Measurements from ENCODE around the gene ASTN2.

The ASTN2 gene

GRCh38 chr9:117014061-117014460, 400.8 kb downstream of the ASTN2 start:
- DNase-seq (ENCODE audit: low spot score), result no peak

DNA sequence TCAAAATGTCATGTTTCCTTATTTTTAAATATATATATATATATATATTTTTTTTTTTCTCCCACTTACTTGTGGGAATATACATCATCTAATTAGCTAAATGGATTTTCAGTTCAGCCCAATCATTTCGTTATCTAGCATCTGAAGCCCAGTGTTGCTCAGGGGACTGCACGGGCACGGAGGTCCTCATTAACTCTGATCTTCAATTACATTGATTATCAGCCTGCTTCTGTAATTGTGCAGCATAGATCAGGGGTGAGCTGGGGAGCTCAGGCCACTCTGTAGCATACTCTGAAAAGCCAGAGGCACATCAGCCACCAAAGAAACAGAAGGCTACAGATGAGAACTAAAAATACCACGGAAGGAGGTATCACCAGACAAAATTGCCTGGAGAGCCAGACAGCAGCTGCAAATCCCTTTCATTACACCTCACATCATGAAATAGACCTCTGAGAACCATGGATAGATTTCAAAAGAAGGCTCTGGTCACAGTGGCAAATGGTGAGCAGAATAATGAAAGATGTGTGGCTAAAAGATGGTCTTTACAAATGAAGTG, 401.3 kb downstream of the ASTN2 start:
- DNase-seq (ENCODE audit: low spot score), result no peak

GRCh38 chr9:117010061-117010460, 404.8 kb downstream of the ASTN2 start:
- no peak for DNase-seq (ENCODE audit: low spot score)

GRCh38 chr9:117008876-117009275, 406.0 kb downstream of the ASTN2 start:
- DNase-seq (ENCODE audit: low spot score), result no peak

DNA sequence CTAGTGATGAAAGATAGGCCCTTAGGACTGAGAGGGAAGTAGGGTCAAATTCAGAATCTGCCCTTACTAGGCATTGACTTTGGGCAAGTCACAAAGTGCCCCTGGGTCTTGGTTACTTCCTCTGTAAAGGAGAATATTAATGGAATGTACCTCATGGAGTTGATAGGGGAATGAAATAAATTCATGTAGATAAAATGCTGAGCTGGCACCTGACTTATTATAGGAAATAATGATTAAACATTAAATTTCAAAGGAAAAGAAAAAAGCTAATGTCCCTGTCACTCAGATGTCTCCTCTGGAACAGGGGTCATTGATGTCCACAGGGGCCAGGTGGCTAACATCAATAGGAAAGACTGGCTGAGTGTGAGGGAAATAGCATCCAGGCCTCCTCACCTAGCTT, 406.4 kb downstream of the ASTN2 start:
- DNase-seq (ENCODE audit: low spot score), result no peak

- DNase-seq (ENCODE audit: low spot score), result no peak
These were observed 412.2 kb downstream of the ASTN2 start for GRCh38 chr9:117002686-117003085.

DNA sequence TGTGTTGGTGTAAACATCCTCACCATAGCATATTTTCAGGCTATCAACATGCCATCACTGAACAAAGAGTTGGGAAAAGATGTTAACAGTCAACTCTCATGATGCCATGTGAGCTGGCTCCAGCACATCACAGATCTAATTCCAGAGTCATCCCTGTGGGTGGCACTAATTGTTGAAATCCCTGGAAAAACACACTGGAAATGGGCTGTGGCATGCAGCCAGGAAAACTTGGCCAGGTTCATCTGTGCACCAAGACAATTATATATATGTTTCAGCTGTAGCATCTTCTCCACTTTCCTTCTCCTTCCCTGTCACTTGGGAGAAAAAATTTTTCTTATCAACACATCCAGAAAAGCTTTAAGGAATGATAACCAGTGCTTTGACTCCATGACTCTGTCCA, 414.0 kb downstream of the ASTN2 start:
- DNase-seq (ENCODE audit: low spot score), result no peak

DNA sequence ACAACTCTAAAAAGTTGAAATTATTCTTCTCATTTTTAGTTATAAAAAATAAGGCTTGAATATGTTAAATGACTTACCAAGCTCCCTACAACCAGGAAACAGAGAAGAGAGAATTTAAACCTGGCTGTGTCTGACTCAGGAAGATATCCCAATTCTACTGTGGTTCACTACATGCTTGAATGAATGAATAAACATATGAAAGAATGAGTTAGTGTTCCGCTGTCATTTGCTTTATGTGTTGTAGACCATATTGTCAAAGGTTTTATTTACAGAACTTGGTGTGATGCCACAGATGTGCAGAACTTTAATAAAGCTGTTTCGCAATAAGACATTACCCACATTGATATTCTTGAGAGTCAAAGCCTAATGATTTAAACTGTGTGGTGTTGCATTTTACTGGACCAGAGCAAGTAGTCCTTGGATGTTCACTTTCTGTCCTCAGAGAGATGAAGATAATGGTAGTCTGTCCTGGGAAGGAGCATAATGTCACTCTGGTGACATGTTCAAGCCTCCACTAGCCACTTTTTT, 414.6 kb downstream of the ASTN2 start:
- DNase-seq (ENCODE audit: low spot score), result peak; percentile 70

DNA sequence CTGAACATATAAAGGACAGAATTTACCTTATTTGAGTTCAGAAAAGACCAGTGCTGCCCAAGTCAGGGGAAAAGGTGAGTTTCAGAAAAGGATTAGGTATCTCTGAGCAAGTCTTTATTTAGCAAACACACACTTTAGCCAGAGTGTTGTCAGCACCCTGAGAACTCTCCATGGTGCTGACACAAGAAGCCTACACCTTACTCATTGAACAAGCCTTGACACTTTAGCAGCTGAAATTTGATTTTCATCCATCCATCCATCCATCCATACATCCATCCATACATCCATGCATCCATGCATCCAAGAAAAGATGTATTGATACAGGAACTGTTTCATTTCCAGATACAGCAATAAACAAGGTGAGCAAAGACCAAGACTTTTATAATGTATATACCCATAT, 416.6 kb downstream of the ASTN2 start:
- peak; percentile 53 for DNase-seq (ENCODE audit: low spot score)

DNA sequence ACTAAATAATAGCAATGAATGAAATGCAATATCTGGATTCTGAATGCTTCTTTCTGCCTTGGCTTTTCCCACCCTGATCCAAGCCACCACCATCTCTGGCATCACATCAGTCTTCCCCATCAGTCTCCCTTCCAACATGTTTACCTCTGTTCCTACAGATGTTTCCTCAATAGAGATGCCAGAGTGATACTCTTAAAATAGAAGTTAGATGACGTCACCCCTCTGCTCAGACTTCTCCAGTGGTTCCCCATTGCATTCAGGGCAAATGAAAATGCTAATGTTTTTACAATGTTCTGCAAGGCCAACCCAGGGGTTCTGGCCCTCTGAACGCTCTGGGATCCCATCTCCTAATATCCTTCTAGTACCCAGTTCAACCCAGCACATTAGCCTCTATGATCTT, 422.0 kb downstream of the ASTN2 start:
- DNase-seq (ENCODE audit: low spot score), result no peak

DNA sequence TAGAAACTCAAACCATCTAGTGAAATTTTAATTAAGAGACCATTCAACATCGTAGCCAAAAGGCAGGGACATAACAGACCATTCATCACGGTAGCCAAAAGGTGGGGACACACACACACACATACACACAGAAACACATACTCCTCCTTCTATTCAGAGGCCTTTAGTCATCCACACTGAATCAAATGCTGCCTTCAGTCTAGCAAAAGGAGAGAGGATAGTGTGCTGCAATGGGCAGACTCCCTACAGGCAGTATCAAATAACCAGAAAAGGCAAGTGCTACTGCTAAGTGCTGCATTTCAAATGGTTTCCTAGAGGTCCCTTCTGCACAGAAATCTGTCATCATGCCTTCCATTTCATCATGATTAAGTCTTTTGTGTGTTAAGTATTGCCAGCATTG, 423.8 kb downstream of the ASTN2 start:
- DNase-seq (ENCODE audit: low spot score), result no peak

- peak; percentile 32 for DNase-seq (ENCODE audit: low spot score)
These were observed 424.3 kb downstream of the ASTN2 start for GRCh38 chr9:116990592-116990991.

- no peak for DNase-seq (ENCODE audit: low spot score)
These were observed 427.0 kb downstream of the ASTN2 start for GRCh38 chr9:116987721-116988485.

DNA sequence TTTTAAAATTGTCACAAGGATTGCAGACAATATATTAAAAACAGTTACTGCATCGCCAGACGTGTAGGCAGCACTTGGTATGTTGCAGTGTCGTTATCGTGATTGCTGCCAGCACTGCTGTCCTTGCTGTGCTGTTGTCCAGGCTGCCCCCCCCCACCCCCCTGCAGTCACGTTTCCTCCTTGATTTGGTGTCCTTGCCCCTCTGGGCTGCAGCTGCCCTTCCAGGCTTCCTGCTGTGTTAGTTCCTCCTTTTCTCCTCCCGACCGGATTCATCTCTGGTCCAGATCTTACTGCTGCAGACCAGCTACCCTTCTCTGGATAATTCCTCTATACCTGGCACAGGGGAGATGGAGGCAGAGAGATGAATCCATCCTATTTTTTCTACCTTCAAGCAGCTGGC, 428.8 kb downstream of the ASTN2 start:
- no peak for DNase-seq (ENCODE audit: low spot score)

- DNase-seq (ENCODE audit: low spot score), result no peak
These were observed 429.3 kb downstream of the ASTN2 start for GRCh38 chr9:116985596-116985995.

DNA sequence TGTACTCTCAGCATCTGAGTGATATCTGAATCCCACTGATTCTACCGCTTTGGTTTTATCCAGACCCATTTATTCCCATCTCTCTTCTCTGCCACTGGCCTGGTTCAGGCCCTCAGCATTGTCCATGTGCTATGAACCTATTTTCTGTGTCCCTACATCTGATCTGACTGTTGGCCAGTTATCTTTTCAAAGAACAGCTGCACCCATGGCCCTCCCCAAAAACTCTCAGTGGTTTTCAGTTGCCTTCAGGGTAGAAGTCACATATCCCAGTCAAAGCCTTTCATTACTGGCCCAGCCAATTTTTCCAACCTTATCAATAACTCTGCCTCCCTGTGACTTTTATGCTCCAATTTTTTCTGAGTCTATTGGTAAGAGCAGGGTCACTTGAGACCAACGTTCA, 430.7 kb downstream of the ASTN2 start:
- DNase-seq (ENCODE audit: low spot score), result no peak

- no peak for DNase-seq (ENCODE audit: low spot score)
These were observed 434.2 kb downstream of the ASTN2 start for GRCh38 chr9:116980582-116981120.

DNA sequence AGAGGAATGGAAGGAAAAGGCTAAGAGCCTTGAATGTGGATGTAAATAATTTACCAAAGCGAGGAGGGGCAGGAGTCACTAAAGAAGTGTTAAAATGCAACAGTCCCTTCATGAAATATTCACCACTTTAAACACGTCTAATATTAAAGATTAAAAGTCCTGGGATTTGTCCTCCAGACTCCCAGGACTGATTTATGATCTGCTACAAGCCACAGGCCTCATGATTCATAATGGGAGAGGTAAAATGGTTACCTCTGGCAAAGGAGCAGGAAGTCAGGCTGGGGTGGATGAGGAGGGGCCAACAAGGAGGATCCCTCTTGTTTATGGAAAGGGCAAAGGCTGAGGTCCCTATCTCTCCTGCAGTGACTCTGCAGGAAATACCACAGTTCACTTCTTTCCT, 435.4 kb downstream of the ASTN2 start:
- DNase-seq (ENCODE audit: low spot score), result peak; percentile 98

GRCh38 chr9:116978155-116978554, 436.7 kb downstream of the ASTN2 start:
- DNase-seq (ENCODE audit: low spot score), result peak; percentile 98

GRCh38 chr9:116975126-116975525, 439.7 kb downstream of the ASTN2 start:
- no peak for DNase-seq (ENCODE audit: low spot score)

DNA sequence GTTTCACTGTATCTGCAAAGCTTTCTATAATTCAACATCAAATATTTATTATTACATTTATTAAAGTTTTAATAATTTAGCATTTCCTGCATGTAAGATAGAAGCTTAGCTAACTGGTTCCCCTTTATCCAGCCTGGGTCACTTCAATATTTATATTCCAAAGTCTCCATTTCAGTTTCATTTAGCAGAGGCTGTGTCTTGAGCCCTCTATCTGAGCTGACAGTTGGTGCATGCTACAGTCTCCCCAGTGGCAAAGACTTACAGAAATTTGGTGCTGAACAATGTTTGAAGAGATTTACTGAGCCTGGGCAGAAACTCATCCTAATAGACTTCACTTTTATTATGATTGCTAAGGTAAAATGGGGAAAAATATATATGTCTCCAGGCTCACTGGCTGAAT, 448.7 kb downstream of the ASTN2 start:
- DNase-seq (ENCODE audit: low spot score), result no peak

- no peak for DNase-seq (ENCODE audit: low spot score)
These were observed 450.6 kb downstream of the ASTN2 start for GRCh38 chr9:116964258-116964657.

- DNase-seq (ENCODE audit: low spot score), result no peak
These were observed 455.0 kb downstream of the ASTN2 start for GRCh38 chr9:116959809-116960208.

DNA sequence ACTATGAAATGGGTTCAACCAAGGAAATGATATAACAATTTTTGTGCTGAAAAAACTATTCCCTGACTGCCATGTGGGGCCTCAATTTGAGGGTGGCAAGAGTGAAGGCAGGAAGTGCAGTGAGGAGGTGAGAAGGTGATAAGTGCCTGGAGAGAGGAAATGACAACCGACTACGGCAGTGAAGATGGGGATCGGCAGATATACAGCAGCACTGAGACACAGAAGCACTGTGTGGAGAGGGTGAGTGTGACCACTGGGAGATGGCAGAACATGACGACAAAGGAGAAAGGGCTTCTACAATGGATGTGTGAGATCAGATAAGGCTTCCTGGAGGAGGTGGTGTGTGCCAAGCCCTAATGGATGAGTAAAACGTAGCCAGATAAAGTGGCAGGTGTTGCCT, 456.0 kb downstream of the ASTN2 start:
- no peak for DNase-seq (ENCODE audit: low spot score)

All from kidney tubule cell (primary cell).